Thymus (tissue), 11 donors: ENCODE data around the gene PPP1R1C. TPM values are rescaled to one million over a fixed set of nuclear protein-coding genes. Genes with fewer than 3 reads are reported as not detected.

Experiments used
- DNase-seq, 9 donors: peaks; one replicate each; pipeline ENCODE4 v3.0.0-alpha.2; 2013; ENCODE audit warnings: low spot score in 9 of 9, low read depth in 6 of 9, missing footprints in 1 of 9
- H3K27ac ChIP-seq, 2 donors: one replicate each; pipeline ENCODE4 v1.5.1; 2013; ENCODE audit warnings: control low read depth in 1 of 2, low read depth in 1 of 2, low read length in 1 of 2, mild to moderate bottlenecking in 1 of 2, moderate library complexity in 1 of 2
- H3K27me3 ChIP-seq, 2 donors: one replicate each; pipeline ENCODE4 v1.5.1; 2013; ENCODE audit warnings: low read length in 1 of 2; ENCODE audit not compliant: control insufficient read depth in 2 of 2, insufficient read depth in 1 of 2
- H3K36me3 ChIP-seq, 2 donors: one replicate each; pipeline ENCODE4 v1.5.1; 2013; ENCODE audit warnings: low read length in 1 of 2, mild to moderate bottlenecking in 1 of 2, moderate library complexity in 1 of 2; ENCODE audit not compliant: control insufficient read depth in 2 of 2, insufficient read depth in 2 of 2
- H3K4me1 ChIP-seq, 2 donors: one replicate each; pipeline ENCODE4 v1.5.1; 2013; ENCODE audit warnings: low read length in 2 of 2; ENCODE audit not compliant: control insufficient read depth in 2 of 2, insufficient read depth in 2 of 2
- H3K4me3 ChIP-seq, 2 donors: one replicate each; pipeline ENCODE4 v1.5.1; 2013; ENCODE audit warnings: low read length in 2 of 2, control low read depth in 1 of 2, mild to moderate bottlenecking in 1 of 2
- H3K9me3 ChIP-seq, 2 donors: one replicate each; pipeline ENCODE4 v1.5.1; 2013; ENCODE audit warnings: low read length in 1 of 2, mild to moderate bottlenecking in 1 of 2; ENCODE audit not compliant: control insufficient read depth in 2 of 2, insufficient read depth in 1 of 2
- WGBS: extraction: QIAGEN DNeasy Blood & Tissue Kit; methylation state at CpG from one replicate; pipeline ENCODE4 v1.1.7; 2013; 5-methylcytosine and 5-hydroxymethylcytosine counted together
- polyA plus RNA-seq: library from polyadenylated mRNA; stranded (reverse); fragments of 200-250 nt; gene quantifications from one replicate; pipeline ENCODE4 v1.2.3, GENCODE V29; 2013
- total RNA-seq: library from RNA; stranded (reverse); fragments of 120-200 nt; gene quantifications from one replicate; pipeline ENCODE4 v1.2.4, GENCODE V29; 2013
- donor health status: healthy.

The PPP1R1C gene
- total and polyA plus RNA-seq, 2 donors = 9.0 to 35.9 TPM

GRCh38 chr2:182047544-182047943, 61.9 kb downstream of the PPP1R1C start:
- DNase-seq = no peak
- Histone ChIP-seq H3K4me3 (no peak overlapping the region), H3K4me1 (no peaks in the 10 kb centered on the region), H3K9me3 (no peaks in the 10 kb centered on the region), H3K27ac (no peak overlapping the region), H3K36me3 (no peaks in the 10 kb centered on the region), H3K27me3 (no peaks in the 10 kb centered on the region)

GRCh38 chr2:182048088-182048487, 62.4 kb downstream of the PPP1R1C start:
- Histone ChIP-seq H3K27ac (no peak overlapping the region), H3K4me1 (no peaks in the 10 kb centered on the region), H3K9me3 (no peaks in the 10 kb centered on the region)

GRCh38 chr2:182048621-182049020, 63.0 kb downstream of the PPP1R1C start:
- WGBS = 98% methylated on average over 2 of the region's 2 CpGs
- DNase-seq = no peak

More at GRCh38 chr2:182048088-182048487, 62.4 kb downstream of the PPP1R1C start:
- H3K4me3 ChIP-seq = no peak overlapping the region
- no peak for DNase-seq
- no peaks in the 10 kb centered on the region for H3K36me3 ChIP-seq
- H3K27me3 ChIP-seq = no peaks in the 10 kb centered on the region
- WGBS = 97% methylated on average over 2 of the region's 2 CpGs

GRCh38 chr2:182049372-182050148, 63.9 kb downstream of the PPP1R1C start:
- no peaks in the 10 kb centered on the region for H3K9me3 ChIP-seq
- H3K4me3 ChIP-seq = no peak overlapping the region
- no peak overlapping the region for H3K27ac ChIP-seq
- no peaks in the 10 kb centered on the region for H3K4me1 ChIP-seq
- 77% methylated on average over 3 of the region's 3 CpGs for whole genome bisulfite sequencing
- no peaks in the 10 kb centered on the region for H3K36me3 ChIP-seq
- no peak for DNase-seq
- no peaks in the 10 kb centered on the region for H3K27me3 ChIP-seq

More at GRCh38 chr2:182048621-182049020, 63.0 kb downstream of the PPP1R1C start:
- Histone ChIP-seq H3K36me3 (no peaks in the 10 kb centered on the region), H3K9me3 (no peaks in the 10 kb centered on the region), H3K4me1 (no peaks in the 10 kb centered on the region), H3K4me3 (no peak overlapping the region), H3K27me3 (no peaks in the 10 kb centered on the region), H3K27ac (no peak overlapping the region)

- no peak overlapping the region for H3K4me3 ChIP-seq
- H3K9me3 ChIP-seq = no peaks in the 10 kb centered on the region
- no peak overlapping the region for H3K27ac ChIP-seq
- no peaks in the 10 kb centered on the region for H3K27me3 ChIP-seq
- DNase-seq = no peak
- H3K4me1 ChIP-seq = no peaks in the 10 kb centered on the region
- no peaks in the 10 kb centered on the region for H3K36me3 ChIP-seq
- WGBS = 95% methylated on average over 4 of the region's 4 CpGs
Measured at GRCh38 chr2:182050333-182051135, 64.9 kb downstream of the PPP1R1C start.

- WGBS = 95% methylated on average over 4 of the region's 4 CpGs
- Histone ChIP-seq H3K9me3 (no peaks in the 10 kb centered on the region), H3K27ac (no peak overlapping the region), H3K36me3 (no peaks in the 10 kb centered on the region), H3K27me3 (no peaks in the 10 kb centered on the region), H3K4me1 (no peaks in the 10 kb centered on the region), H3K4me3 (no peak overlapping the region)
- DNase-seq = no peak
Measured at GRCh38 chr2:182055993-182056392, 70.3 kb downstream of the PPP1R1C start.

GRCh38 chr2:182057002-182057401, 71.3 kb downstream of the PPP1R1C start:
- Histone ChIP-seq H3K4me3 (no peak overlapping the region), H3K36me3 (no peaks in the 10 kb centered on the region), H3K4me1 (no peaks in the 10 kb centered on the region), H3K27ac (no peak overlapping the region), H3K27me3 (no peaks in the 10 kb centered on the region), H3K9me3 (no peaks in the 10 kb centered on the region)
- DNase-seq = no peak

GRCh38 chr2:182058056-182058455, 72.4 kb downstream of the PPP1R1C start:
- Histone ChIP-seq H3K27ac (no peak overlapping the region), H3K36me3 (no peaks in the 10 kb centered on the region), H3K4me1 (no peaks in the 10 kb centered on the region), H3K9me3 (no peaks in the 10 kb centered on the region), H3K4me3 (no peak overlapping the region), H3K27me3 (no peaks in the 10 kb centered on the region)
- 94% methylated on average over 1 of the region's 1 CpG for WGBS
- DNase-seq = no peak

GRCh38 chr2:182061739-182062138, 76.1 kb downstream of the PPP1R1C start:
- 93% methylated on average over 1 of the region's 1 CpG for WGBS
- Histone ChIP-seq H3K4me1 (no peaks in the 10 kb centered on the region), H3K4me3 (no peak overlapping the region), H3K36me3 (no peaks in the 10 kb centered on the region), H3K9me3 (no peaks in the 10 kb centered on the region), H3K27me3 (no peaks in the 10 kb centered on the region), H3K27ac (no peak overlapping the region)
- DNase-seq = no peak
